Right lobe of liver (tissue), 4 donors: Measurements from ENCODE around the gene SEC62.

Experiments
- POLR2A ChIP-seq: fragments of 450-650 bp; IDR thresholded peaks from one replicate; pipeline ENCODE4 v1.6.1; 2017; ENCODE audit warnings: antibody characterized with exemption, mild to moderate bottlenecking
- TF ChIP-seq, protein P1 (sequence below), 4 donors: fragments of 200-600 bp in 3 of 4; fragments of 450-650 bp in 1 of 4; IDR thresholded peaks; one replicate each; pipeline versions ENCODE4 v1.5.1 to v1.8.0; 2016 to 2022; ENCODE audit warnings: antibody characterized with exemption in 4 of 4, mild to moderate bottlenecking in 2 of 4
- donor health status: DM: no; HTN: no; CAD: no.
- donor health status: DM: no; HTN: no; CAD: no.
- donor health status: DM: no; HTN: yes; CAD: no.

DNA sequence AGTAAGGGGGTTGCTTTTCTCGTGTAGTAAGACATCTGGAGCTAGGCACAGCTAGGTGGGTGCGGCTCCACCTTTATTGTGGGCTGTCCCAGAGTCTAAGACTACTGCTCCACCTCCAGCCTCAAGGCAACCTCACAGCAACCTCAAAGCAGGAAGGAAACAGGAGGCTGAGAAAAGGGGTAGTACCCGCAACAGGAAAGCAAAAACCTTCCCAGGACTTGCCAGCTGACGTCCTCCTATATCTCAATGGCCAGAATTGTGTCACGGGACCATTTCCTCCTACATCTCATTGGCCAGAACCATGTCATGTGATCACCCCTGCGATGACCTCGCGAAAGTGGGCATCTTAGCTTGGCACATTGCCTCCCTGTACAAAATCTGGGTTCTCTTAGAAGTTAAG is 66.9 kb downstream of the SEC62 start:
- TF ChIP-seq, protein P1, sequence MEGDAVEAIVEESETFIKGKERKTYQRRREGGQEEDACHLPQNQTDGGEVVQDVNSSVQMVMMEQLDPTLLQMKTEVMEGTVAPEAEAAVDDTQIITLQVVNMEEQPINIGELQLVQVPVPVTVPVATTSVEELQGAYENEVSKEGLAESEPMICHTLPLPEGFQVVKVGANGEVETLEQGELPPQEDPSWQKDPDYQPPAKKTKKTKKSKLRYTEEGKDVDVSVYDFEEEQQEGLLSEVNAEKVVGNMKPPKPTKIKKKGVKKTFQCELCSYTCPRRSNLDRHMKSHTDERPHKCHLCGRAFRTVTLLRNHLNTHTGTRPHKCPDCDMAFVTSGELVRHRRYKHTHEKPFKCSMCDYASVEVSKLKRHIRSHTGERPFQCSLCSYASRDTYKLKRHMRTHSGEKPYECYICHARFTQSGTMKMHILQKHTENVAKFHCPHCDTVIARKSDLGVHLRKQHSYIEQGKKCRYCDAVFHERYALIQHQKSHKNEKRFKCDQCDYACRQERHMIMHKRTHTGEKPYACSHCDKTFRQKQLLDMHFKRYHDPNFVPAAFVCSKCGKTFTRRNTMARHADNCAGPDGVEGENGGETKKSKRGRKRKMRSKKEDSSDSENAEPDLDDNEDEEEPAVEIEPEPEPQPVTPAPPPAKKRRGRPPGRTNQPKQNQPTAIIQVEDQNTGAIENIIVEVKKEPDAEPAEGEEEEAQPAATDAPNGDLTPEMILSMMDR (IDR thresholded peaks at IDR 0.05): no peak
- TF ChIP-seq POLR2A: no peak
